ENCODE measurements around the gene OTUD6A.
A peak's percentile ranks its signal among the peaks of the same experiment; 100 is the strongest.
"Not testable (repeated sequence)": the region's sequence is repeated elsewhere in the genome, so short reads cannot be mapped to it uniquely, and the experiment has no call there.

Gene OTUD6A

DNA sequence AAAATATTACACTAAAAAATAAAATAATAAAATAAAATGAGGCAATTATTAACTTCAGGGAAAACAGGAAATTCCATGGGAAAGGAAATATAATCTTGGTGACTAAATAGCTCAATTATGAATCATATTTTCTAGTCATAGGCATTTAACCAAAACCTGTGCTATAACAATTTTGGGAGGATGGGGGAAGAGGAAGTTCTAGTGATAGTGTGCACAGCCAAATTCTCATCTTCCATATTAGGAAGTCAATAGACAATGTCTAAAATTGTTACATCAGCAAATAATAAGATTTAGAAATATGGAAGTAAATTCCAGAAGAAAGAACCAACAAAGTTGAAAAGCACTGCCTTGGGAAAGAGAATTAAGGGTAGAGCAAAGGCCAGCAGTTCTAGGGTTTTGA lies 15.3 kb upstream of the OTUD6A start:
- DNase-seq (ENCODE audit: low spot score), result peak; percentile 46

DNA sequence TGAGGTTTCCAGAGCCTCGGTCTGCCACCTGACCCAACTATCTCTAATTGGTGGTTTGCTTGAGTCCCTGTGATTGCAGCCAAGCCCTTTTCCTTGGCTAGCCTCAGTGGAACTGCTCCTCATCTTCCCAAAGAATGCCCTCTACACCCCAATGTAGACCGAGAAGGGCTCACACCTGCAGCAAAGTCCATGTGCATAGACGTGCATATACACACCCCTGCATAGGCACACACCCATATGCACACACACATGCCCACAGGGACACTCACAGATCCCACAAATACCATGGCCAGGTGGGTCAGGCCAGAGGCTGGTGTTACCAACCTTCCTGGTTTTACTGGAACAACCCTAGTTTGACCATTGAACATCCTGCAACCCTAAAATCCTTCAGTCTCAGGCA lies 12.9 kb upstream of the OTUD6A start:
- no peak for DNase-seq (ENCODE audit: low spot score)

DNA sequence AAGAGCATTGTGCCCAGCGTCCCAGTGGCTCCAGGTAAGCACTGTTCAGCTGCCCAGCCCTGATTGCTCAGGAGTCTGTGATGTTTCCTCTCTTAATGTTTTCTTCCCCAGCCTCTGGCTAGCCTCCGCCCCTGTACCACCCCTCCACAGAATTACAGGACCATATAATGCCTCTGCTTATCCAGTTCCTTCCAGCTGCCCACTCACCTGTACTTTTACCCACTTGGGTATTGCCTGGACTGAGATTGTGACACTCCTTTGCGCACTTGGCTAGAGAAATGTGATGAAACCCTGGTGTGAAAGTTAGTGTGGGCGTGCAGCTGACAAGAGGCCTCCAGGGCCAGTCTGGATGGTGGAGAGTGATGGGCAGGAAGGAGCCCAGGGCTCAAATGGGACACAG lies 12.3 kb upstream of the OTUD6A start, which contains the start of gene AWAT2:
Gene AWAT2, minus strand, starts transcription at position 14 of the 400 bp plus-strand sequence. Its CDS starts 6 bp downstream, at position 8.
- DNase-seq (ENCODE audit: low spot score), result no peak

DNA sequence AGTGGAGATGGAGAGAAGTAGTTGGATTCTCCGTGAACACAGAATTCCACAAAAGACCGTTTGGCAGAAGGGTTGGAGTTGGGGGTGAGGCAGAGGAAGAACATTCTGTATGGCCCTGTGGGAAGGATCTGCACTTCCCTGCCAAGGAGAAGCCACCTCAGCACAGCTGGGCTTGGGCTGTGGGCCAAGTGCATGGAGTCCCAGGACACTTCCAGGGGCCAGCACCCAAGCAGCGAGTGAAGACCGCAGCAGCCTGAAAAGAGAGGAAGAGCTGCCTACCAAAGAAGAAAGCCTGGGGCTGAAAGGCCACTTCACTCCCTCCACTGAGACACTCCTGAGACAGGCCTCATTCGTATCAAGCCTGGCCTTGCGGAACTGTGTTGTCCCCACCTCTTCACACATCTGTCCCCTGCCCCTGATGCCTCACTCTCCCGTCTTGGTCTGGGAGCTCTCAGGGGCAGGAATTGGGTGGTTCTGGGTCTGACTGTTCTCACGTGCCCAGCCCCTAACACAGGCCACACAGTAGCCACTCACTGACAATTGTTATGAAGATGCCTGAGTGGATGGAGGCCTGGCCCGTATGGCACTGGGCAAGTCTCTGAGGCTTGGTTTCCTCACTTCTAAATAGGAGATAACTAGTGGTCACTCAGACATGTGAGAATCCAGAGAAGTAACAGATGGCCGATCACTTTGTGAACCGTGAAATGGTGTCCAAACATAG lies 9.2 kb upstream of the OTUD6A start:
- DNase-seq (ENCODE audit: low spot score), result no peak

DNA sequence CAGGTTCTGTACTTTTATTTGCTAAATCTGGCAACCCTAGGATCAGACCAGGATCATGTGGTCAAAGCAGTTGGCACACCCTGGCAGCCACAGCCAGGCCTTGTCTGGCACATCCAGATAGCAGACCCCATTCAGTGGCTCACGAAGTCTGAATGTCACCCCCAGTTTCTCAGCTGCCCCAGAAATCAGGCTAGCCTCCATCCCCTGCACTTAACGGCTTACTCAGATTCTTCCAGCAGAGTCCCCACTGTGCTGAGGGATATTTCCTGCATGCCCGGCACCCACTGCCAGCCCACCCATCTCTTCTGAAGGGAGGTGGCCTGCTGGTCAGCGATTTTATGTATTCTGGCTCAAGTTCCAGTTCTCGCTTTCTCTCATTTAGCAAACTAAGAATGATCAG lies 7.9 kb upstream of the OTUD6A start:
- no peak for DNase-seq (ENCODE audit: low spot score)

DNA sequence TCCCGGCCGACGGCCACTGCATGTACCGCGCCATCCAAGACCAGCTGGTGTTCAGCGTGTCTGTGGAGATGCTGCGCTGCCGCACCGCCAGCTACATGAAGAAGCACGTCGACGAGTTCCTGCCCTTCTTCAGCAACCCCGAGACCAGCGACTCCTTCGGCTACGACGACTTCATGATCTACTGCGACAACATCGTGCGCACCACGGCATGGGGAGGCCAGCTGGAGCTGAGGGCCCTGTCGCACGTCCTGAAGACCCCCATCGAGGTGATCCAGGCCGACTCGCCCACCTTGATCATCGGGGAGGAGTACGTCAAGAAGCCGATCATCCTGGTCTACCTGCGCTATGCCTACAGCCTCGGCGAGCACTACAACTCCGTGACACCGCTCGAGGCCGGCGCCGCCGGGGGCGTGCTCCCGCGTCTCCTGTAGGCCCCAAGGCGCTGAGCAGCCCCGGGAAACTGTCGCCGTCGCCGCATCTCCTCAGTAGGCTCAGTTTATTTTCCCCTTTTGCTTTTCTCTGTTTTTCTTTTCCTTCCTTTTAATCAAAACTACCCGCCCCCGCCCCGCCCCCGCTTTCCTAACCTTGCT lies 799 bp downstream of the OTUD6A start:
- no peak for DNase-seq (ENCODE audit: low spot score)

DNA sequence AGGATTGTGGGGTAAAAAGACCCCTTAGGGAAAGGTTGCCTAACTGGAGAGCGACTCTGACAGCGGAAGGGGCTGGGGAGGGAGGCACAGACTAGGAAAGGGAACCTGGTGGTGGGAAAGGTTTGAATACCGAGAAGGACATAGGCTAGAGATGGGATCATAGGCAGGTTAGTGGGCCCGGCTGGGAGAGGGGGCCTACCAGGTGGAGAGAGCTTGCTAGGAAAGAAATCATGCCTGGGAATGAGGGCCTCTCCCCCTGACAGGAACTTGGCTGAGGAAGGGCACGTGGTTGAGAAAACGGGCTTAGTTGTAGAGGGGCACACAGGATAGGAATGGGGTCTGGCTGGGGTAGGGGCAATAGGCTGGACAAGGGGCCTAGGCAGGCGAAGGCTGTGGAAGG lies 4.4 kb downstream of the OTUD6A start:
- no peak for DNase-seq (ENCODE audit: low spot score)

DNA sequence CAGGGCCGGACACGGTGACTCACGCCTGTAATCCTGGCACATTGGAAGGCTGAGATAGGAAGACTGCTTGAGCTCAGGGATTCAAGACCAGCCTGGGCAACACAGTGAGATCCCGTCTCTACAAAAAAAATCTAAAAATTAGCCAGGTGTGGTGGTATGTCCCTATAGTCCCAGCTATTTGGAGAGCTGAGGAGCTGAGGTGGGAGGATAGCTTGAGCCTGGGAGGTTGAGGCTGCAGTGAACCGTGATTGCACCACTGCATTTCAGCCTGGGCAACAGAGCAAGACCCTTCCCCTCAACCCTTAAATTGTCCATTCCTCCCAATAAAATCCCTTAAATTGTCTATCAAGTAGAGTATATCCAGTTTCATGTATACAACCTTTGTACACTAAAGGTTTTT lies 17.0 kb downstream of the OTUD6A start:
- no peak for DNase-seq (ENCODE audit: low spot score)

DNA sequence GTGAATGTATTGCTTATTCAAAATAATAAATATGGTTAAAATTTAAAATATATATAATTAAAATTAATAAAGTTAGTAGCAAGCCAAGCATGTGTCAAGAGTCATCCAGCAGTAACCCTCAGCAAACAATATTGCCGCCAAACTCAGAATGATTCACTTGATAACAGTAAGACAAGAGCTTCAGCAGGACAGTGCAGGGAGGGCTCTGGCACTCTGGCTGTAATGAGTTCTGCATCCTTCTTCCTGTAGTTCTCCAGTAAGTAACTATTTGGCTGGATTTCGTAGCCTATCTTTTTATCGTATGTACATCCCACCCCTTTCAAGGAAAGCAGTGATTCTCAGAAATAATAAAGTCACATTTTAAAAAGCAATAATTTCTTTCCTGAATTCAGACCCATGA lies 17.6 kb downstream of the OTUD6A start:
- DNase-seq (ENCODE audit: low spot score), result no peak

DNA sequence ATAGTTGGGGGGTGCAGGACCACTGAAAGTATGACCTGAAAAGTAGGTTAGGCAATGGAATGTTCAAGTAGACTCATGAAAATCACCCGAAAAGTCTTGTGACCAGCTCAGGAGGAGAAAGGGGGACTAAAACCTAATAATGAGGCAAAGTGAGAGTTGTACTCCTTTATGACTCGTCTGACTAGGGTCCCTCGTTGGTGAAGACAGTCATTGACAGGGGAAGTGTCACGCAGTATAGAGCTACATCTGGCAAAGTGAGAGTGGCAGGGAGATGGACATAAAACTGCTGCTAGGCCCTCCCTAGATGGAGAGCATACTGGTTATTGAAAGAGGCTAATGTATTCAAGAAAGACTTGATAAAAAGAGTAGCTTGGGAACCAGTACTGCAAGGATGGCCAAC lies 20.5 kb downstream of the OTUD6A start:
- no peak for DNase-seq (ENCODE audit: low spot score)

DNA sequence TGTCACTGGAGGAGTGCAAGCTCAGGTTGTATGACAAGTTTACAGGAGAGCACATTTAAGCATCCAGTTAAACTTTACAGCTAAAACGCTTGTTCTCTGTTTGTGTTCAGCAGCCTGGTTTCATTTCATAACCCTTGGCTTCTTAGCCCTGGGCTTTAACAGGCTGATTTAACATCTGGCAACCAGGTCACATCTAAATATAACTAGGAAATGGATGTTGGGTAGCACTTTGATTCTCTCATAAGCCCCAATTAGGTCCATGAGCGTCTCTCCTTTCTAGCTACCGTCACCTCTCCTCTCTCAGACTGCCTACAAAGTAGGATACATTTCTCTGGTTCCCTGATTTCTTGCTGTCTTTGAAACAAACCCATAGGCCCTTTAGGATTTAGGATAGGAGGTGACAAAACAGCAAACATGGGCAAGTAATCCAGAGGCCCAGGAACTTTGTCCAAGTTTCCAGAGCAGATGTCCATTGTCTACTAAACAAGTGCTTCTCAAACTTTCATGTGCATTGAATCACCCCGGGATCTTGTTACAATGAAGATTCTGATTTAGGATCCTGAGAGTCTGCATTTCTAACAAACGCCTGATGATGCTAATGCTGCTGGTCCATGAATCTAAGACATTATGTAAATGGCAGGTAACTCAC lies 22.5 kb downstream of the OTUD6A start:
- DNase-seq (ENCODE audit: low spot score), result no peak

DNA sequence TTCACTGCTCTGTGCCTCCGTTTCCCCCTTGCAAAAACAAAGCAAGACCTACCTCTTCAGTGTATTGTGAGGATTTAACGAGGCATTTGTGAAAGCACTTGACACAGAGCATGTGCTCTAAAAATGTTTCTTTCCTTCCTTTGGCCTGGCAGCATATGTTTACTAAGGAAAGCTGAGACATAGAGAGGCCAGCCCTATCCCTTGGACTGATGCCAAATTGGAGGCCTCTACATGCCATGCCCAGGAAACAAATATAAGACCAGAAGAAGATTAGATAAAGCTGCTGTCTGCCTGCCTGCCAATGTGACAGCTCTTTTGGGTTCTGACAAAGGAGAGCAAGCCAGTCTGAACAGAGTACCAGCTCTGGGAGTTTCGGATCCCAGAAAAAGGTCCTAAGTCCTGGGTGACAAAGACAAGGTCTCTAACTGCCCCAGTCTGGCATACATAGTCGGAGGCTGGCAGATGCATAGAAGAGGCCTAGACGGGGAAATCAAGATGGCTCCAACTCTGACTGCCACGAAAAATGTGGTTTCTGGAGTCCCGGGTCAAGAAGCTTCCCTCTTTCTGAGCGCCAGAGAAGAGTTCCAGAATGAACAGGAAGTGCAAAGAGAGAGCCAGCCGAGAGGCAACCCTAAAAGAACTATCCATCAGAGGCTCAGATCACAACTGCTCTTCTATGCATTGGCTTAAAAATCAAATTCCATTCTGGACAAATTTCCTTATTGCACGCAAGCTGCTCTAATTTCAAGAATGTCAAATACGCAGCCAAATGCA lies 25.8 kb downstream of the OTUD6A start:
- peak; percentile 20 for DNase-seq (ENCODE audit: low spot score)

DNA sequence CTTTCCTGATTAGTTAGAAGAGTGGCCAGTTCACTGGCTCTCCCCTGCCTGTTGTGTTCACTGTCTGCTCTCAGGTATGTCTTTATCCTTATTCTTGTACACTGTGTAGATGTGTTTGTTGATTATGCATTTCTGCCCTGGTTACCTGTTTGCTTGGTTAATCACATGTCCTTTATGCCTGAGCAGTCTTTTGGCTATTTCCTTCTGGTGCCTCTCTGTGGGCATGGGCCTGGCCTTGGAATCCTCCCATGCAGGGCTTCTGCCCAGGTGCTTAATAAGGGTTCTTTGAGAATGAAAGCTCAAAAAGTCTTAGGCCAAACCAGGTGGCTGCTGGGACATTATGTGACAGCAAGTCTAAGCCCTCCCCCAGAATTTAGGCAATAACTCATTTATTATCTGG lies 26.5 kb downstream of the OTUD6A start:
- DNase-seq (ENCODE audit: low spot score), result no peak

DNA sequence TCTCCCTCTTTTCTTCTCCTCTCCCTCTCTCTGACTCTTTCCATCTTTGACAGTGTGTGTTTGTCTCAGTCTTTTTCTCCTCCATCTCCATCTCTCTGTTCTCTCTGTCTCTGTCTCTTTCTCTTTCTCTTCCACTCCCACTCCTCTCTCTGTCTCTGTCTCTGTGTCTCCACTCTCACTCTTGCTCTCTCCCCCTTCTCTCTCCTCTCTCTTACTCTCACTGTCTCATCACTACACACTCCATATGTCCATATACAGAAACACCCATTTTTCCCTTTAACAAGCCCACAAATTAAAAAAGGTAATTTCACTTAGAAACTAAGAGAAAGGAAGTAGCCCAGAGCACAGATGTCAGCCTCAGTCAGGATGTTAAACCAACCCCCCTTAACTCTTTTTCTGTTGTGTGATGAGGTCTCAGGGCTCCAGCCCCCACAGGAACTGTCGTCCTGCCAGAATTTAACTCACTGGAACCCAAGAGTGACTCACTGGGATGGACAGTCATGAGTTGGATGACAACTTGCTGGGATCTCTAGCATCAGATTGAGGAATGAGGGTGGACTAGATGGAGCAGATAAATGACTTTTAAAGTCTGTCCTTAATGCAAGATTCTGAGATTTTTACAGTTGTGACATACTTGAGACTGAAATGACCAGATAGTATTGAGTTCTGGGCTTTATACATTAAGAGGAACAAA lies 27.5 kb downstream of the OTUD6A start:
- peak; percentile 41 for DNase-seq (ENCODE audit: low spot score)

DNA sequence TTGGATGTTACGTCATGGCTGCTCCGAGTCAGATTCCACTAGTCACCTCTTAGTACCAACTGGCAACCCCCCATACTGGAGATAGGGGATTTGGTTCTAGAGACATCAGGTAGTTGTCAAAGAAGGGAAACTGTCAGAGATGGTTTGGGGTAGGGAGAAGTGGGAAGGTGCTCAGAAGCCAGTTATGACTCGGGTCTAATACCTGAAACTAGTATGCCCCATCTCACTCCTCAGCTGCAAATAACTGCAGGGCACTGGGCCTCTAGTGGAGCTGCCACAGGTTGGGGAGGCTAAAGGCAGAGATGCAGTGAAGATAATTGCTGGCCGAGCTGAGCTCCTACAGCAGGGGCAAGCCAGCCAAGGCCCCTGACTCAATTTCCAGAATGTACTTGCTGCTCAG lies 30.0 kb downstream of the OTUD6A start:
- DNase-seq (ENCODE audit: low spot score), result no peak

DNA sequence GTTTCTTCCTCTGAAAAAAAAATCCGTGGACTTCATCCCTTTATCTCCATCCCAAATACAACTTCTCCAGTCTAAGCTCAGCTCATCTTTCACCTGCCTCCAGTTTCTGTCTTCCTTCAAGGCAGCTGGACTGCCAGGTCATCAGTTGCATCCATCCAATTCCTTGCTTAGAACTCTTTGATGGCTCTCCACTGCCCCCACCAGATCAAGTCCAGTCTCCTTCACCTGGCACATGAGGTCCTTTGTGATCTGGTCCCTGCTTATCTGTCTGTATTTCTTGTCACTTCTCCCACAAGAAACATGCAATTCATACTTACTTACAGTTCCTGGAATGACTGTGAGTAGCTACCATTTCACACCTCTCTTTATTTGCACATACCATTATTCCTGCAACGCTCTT lies 33.8 kb downstream of the OTUD6A start:
- peak; percentile 20 for DNase-seq (ENCODE audit: low spot score)

DNA sequence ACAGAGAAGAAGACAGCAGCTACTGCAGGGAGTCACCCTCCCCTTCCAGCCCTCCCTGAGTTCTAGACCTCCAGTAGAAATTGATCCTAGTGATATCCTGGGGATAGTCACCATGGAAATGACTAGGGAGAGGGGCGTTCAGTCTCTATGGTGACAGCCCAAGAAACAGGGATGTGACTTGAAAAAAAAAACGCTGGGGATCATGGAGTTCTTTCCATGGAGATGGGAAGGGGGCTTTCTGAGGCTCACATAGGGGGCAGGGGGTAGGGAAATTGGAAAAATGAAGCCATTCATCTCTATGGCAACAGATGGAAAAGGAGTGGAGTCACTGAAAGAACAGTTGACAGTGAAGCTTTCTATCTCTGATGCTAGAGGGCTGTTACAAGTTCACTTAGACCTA lies 43.0 kb downstream of the OTUD6A start:
- DNase-seq (ENCODE audit: low spot score), result no peak

DNA sequence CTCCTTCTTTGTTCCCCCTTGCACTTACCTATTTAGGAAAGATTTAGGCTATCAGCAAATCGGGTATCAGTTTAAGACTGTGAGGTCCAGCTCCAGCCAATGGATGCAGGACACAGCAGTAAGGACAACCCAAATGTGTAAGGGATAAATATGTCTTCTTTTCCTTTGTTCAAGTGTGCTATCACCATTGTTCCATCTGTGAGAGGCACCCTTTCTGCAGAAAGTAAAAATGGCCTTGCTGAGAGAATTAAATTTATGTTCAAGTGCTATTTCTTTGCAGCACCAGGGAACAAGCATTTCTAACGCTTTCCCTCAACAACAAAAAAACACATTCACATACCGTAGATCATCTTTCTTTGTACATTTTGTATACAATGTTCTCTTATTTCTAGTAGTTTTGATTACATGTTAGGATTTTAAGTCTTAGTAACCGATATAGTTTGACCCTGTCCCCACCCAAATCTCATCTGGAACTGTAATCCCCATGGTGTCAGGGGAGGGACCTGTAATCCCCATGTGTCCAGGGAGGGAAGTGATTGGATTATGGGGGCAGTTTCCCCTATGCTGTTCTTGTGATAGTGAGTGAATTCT lies 49.3 kb downstream of the OTUD6A start:
- not testable (repeated sequence) for DNase-seq (ENCODE audit: low spot score)

Measured in hepatic stellate cell (primary cell).